GM19240 (cell line): ENCODE results near the gene LIPT2.

Source experiments
- DNase-seq: peaks from one replicate; pipeline ENCODE4 v3.0.0; 2011; ENCODE audit warnings: low spot score; ENCODE audit not compliant: insufficient read length

LIPT2 gene

DNA sequence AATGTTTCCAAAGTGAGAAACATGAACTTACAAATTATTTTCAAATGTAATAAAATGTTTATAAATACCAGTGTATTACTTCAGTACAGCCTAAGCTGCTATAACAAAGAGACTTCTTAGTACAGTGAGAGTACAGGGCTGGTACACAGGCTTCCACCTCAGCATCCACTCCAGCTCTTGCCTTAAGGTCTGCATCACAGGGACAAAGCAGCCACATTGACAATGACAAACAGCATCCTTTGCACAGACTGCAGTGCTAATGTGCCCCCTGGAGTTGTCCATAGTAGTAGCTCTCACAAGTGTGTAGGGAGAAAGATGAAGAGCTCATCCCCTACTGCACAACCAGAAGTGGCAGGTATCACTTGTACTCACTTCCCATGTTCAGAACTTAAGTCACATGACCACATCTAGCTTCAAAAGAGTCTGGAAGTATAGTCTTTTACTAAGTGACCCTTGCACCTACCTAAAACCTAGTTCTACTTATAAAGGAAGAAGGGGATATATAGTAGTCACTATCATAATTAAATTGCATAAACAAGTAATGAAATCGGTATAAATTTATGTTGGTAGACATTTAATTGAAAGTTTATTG, 10.7 kb upstream of the LIPT2 start:
- DNase-seq = no peak

GRCh38 chr11:74494916-74495315, 1.4 kb upstream of the LIPT2 start:
- DNase-seq = no peak

GRCh38 chr11:74493791-74494630, 487 bp upstream of the LIPT2 start:
- DNase-seq = no peak

DNA sequence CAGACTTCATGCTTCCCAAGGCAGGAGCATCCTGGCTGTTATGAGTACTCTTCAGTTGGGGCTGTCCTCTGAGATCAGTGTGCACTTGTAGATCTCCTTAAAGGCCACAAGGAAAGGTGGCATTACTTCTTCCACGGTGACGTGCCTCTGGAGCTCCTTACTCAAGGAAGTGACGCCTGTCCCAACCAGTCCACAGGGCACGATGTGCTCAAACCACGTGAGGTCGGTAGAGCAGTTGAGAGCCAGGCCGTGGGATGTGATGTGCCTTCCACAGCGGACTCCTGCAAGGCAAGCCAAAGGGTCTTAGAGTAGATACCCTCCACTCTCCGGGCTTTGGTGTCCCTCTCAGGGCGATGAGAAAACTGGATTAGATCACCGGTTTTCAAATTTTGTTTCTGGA, 1.4 kb downstream of the LIPT2 start:
- DNase-seq = no peak

DNA sequence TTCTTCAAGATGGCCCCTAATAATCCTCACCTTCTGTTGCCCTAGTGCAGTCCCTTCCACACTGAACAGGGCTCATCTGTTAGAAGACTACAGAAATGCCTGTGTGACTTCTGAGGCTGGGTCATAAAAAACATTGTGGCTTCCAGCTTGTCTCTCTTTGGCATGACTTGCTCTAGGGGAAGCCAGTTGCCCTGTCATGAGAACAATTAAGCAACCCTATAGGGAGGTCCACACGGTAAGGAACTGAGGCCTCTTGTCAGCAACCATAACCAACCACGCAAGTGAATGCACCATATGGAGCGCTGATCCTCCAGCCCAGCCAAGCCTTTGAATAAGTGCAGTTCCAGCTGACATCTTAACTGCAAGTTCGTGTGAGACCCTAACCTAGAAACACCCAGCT, 2.6 kb downstream of the LIPT2 start:
- DNase-seq = no peak

GRCh38 chr11:74487875-74488274, 5.6 kb downstream of the LIPT2 start:
- DNase-seq = no peak

DNA sequence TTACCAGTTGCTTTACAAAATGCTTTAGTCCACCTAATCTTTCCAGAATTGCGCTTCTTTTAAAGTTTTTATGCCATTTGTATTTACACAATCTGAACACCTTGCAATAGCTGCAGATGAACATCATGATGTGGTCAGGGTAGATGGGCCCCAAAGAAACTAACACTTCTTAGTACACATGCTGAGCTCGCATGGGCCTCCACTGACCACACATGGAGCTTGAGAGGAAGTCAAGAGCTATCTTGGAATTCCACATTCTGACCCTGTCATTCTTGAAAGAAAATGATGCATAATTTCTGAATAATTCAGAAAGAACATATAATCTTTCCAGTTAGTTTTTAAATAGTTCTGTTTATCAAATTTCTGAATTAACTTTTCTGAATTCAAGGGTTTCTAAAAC, 7.7 kb downstream of the LIPT2 start:
- DNase-seq = no peak

- DNase-seq = no peak
These were observed 12.7 kb downstream of the LIPT2 start for GRCh38 chr11:74480688-74481417.

- no peak for DNase-seq
These were observed 13.8 kb downstream of the LIPT2 start for GRCh38 chr11:74479732-74480123.

DNA sequence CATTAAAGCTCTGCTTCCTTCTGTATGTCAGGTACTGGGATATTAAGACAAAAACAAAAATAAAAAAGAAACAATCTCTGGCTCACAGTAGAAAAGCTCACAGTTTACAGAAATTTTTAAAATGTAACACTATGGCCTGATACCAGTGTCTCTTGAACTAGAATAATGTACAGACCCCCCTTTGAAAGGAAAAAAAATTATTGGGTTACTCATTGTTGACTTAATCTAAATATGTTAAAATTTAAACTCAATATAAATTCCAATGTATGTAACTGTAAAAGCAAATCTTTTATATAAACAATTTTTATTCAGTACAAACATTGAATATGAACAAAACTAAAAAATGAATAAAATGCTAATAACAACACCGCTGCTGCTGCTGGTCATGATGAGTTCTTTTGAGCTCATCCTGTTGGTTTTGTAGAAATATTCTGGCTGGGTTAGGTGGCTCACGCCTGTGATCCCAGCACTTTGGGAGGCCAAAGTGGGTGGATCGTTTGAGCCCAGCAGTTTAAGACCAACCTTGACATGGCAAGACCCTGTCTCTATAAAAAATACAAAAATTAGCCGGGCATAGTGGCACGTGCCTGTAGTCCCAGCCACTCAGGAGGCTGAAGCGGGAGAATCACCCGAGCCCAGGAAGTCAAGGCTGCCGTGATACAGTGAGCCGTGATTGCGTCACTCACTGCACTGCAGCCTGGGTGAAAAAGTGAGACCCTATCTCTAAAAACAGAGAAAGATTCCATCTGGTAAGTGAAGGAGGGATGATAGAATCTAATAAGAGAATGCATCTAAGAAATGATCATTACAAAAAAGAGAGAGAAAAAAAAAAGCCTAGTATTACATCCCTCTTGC, 14.4 kb downstream of the LIPT2 start:
- no peak for DNase-seq

DNA sequence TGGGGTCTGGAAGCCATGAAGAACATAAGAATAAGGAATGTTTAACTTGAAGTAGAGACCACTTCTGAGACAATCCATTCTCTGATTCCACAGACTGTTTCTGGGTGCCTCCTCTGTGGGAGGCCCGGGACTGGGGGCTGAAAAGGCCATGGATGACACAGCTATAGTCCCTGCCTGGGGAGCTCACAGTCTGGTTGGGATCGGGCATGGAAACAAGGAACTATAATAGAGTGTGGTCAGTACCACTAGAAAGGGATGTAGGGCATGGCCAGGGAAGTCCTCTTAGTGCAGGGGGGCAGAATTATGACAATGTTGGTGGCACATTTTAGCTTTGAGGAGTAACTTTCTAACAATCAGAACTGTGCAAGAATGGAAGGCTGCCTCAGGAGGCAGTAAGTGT, 17.0 kb downstream of the LIPT2 start:
- DNase-seq = no peak

GRCh38 chr11:74474316-74474715, 19.2 kb downstream of the LIPT2 start:
- DNase-seq = no peak

DNA sequence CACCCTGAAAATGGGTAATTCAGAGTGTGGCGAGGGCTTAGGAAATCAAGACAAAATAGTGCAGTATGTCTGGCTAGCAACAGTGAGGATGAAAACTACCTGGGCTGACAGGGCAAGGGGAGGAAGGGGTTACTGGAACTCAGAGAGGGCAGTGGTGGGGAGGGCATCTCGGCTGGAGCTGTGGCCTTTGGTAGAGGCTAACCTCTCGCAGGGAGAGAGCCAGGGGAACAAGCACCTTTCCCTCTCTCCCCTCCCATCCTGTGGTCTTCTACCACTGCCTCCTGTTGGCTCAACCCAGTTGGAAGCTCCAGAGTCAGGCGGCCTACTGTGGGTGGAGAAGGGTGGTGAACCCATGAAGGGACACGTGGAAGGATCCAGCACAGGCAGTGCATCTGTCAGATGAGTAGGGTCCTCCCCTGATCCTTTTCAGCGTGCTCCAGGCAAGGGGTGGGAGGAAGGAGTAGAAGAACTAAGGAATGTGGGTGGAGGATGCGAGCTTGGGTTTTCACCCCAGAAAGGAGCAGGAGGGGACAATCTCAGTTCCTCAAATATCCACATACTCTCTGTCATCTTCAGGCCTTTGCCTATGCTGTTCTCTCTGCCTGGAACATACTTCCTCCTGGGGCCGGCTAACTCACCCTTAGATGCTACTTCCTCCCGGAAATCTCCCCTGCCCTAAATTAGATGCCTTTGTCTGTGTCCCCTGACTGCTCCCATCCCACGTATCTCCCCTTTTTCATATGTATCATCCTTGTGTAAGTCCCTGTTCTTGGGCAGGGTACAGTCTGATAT, 19.9 kb downstream of the LIPT2 start:
- no peak for DNase-seq

GRCh38 chr11:74471668-74472429, 21.7 kb downstream of the LIPT2 start:
- no peak for DNase-seq

- DNase-seq = no peak
These were observed 22.5 kb downstream of the LIPT2 start for GRCh38 chr11:74471037-74471436.

- no peak for DNase-seq
These were observed 23.0 kb downstream of the LIPT2 start for GRCh38 chr11:74470526-74470925.

DNA sequence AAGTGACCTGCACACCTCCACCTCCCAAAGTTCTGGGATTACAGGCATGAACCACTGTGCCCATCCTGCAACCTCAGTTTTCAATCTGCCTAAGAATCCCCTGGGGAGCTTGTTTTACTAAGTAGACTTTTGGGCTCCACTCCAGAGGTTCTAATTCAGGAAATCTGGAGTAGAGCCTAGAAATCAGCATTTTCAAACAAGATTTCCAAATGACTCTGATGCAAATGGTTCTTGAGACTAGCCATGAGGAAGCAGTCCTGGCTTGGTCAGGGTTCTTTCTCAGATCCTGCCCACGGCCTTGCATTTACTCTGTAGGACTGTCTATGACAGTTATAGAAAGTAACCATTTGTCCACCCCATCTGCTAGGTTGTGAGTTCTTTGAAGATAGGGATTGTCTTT, 24.6 kb downstream of the LIPT2 start:
- DNase-seq = no peak

GRCh38 chr11:74468521-74468920, 25.0 kb downstream of the LIPT2 start:
- DNase-seq = no peak

GRCh38 chr11:74468058-74468457, 25.5 kb downstream of the LIPT2 start:
- DNase-seq = no peak
